Glomerular visceral epithelial cell (primary cell): ENCODE data around the gene RBM33.
"Not testable (repeated sequence)": the region's sequence is repeated elsewhere in the genome, so short reads cannot be mapped to it uniquely, and the experiment has no call there.

Experiments used
- DNase-seq: peaks from one replicate; pipeline ENCODE4 v3.0.0-alpha.2; 2016; ENCODE audit errors: extremely low spot score

Gene RBM33

DNA sequence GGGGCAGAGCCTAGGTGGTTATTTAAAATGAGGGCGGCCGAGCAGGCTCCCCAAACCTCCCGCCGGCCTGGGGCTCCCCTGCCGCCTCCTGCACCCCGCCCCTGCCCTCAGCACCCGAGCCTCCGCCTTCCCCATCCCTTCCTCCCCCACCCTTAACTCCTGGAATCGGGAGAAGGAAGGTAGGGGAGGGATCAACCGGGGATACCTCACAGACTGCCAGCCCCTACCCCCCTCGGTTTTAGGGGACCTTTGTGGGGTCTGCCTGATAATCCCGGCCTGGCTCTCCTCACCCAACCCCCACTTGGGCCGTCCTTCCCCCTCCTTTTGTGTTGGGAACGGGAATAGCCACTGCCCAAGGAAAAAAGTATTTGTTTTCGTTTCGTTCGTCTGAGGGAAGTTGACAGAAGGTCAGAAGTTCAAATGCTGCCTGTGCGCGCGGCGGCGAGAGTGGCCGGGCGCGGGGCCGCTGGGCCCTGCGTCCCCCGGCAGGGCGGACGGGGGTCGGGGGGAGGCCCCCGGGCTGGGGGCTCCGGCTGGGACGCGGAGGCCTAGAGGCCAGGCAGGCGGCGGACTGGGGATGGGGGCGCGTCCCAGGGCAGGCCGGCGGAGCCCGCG is 165.0 kb downstream of the RBM33 start:
- no peak for DNase-seq

GRCh38 chr7:155809947-155810769 is 165.7 kb downstream of the RBM33 start:
- no peak for DNase-seq

- DNase-seq: no peak
Measured at GRCh38 chr7:155810770-155811559, 166.5 kb downstream of the RBM33 start.

DNA sequence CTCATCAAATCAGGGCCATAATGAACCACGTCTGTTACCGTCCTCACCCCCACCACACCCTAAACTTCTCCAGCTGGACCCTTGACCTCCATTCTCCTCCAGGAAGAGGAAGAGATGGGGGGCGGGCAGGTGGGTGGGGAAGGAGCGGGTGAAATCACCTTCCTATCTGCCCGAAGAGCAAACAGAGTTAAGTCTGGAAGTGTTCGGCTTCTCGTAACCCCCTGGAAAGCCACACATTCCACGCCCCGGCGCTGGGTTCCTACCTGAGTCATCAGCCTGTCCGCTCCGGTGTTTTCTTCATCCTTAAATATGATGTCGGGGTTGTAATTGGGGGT is 167.1 kb downstream of the RBM33 start:
- DNase-seq: no peak

DNA sequence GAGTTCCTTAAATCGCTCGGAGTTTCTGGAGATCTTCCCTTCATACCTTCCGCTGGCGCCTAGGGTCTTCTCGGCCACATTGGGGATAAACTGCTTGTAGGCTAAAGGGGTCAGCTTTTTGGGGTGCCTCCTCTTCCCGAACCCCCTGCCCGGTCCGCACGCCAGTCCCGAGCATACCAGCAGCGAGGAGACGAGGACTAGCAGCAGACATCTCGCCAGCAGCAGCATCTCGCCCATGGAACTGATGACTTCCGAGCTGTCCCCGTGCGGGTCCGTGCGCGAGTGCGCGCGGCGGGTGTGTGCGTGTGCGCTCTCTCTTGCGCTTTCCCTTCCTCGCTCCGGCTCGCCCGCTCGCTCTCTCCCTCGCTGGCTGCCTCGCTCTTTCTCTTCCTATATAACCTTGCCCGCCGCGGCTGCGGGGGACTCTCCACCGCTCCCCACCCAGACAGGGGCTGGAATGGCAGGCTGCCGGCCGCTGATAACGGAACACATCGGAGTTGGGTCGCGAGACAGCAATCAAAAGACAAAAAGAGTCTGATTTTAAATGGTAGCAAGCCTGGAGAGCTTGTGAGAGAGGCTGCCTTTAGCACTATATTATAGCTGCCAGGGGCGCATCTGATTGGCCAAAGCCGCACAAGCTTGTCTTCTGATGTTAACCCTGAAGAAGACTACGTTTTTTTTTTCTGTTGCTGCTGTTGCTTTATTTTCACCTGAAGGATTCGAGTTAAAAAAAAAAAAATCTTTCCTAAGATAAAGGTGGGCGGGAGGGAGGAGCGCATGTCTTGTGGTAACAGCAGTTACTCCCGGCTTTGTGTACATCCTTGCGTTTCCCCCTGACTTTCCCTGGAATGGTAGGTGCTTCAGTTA is 167.7 kb downstream of the RBM33 start, which contains the start of gene SHH:
Gene SHH (minus strand): TSS at position 569 of the 867 bp plus-strand sequence. CDS start 341 bp downstream, at position 228.
- no peak for DNase-seq

- no peak for DNase-seq
Measured at GRCh38 chr7:155813125-155813524, 168.7 kb downstream of the RBM33 start.

DNA sequence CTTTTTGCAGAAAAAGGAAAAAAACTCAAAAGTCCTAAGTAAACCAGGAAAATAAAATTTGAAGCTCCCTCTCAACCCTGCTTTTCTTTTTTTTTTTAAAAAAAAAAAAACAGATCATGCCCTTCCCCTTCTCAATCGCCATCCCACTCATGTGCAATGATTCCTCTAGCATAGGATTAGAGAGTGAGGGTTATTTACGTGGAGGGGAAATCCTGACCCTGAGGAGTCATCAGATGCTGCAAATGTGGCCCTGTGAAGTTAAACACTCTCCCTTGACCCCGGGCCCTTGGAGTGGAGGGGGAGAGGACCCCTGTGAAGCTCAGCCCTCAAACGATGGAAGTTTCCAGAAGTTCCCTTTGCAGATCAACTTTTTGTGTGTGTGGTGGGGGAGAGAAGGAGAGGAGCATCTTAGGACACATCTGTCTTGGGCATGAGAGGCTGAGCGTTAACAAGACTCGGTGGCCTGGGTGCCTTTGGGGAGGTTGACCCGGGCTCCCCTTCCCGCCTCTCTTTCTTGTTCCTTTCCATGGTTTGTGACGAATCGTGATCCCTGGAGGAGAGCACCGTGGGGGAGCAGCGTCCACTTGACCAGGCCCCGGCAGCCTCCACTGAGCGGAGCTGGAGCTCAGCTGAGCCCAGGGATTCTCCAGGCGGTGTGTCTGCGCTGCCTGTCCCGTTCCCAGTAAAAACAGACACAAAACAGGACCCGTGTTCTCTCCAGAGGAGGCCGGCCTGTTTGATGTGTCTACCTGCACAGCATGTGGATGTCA is 169.3 kb downstream of the RBM33 start:
- no peak for DNase-seq

DNA sequence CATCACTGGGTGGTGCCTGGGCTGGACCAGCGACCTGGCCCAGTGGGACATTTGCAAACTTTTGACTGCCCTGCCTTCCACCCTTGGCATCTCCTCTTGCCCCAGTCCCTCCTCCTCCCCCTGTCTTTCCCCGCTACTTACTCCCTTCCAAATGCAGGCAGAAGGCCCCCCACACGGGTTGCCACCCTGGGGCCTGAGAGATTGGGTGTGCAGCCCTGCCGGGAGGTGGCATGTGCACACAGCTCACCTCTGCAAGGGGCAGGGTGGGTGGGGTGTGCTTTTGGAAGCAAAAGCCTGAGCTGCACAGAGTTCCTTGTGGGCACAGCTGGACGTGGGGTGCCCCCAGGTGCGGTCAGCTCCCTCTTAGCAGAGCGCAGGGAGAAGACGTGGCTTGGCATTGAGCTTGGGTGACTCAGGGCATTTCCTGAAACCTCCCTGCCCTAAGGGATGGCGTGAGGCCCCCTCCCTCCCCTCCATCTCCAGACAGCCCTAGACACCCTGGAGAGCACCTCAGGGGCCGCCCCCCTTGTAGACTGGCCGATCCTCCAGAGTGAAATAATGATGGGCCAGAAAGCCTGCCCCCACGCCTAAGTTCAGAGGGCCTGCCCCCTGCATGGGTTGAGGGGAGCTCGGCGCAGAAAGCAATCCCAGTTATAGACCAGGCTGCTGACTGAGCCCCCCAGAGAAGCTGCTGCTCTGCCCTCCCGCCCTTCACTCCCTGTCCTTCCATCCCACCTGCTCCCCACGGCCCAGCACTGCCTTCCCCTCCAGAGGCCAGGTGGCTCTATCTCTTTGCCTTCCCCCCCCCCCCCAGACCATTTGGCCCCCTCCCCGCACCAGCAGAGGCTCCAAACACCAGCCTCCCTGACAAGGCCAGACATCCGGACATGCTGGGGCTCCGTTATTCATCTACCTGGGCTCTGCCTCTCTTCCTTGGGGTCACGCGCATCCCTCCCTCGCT is 170.1 kb downstream of the RBM33 start:
- peak; percentile 37 for DNase-seq

DNA sequence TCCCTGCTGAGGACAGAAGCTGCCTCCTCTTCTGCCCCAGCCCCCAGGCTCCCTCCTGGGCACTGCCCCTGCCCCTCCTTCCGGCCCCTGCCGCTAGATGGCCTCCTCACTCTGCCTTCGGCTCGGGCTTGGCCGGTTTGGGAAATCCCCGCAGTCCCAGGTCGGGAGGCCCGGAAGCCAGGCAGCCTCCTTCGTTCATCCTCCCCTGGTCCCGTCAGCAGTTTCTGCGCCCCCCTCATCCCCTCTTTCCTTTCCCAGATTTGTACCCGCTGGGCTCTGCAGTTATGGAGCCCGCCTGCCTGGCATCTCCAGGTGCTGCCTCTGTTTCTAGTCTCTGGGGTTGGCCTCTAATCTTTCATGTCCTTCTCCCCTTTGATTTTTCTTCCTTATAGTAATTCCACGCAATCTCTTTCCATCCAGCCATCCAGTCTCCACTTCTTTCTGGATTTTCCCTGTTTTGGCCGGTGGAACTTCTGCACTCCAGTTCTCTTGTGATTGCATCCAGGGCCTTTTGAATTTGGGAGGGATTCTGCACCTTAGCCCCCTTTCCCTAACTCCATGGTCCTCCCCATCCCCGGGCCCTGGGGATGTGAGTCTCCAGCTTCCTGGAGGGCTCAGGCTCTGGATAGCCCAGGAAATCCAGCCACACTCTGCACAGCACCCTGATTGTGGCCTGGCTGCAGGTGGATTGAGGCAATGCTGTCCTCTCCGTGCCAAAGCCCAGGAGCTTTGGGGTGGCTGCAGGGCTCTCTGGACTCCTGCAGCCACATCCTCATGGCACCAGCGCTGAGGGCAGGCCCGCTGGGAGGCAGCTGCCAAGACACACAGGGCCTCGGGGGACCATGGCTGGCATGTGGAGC is 171.1 kb downstream of the RBM33 start:
- peak; percentile 68 for DNase-seq

DNA sequence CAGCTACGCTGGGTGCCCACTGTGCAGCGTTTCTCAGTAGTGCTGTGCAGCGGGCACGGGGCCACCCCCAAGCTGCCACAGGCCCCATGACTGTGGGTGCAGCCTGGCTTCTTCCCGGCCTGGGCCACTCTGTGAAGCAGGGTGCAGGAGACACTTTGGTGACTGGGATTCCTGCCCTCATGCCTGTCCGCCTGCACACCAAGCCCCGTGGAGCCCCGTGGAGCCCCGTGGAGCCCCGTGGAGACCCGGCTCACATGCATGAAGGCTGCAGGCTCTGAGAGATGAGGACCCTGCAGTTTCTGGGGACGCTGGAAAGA is 171.7 kb downstream of the RBM33 start:
- no peak for DNase-seq

- DNase-seq: no peak
Measured at GRCh38 chr7:155816996-155817395, 172.5 kb downstream of the RBM33 start.

- DNase-seq: not testable (repeated sequence)
Measured at GRCh38 chr7:155817515-155817914, 173.1 kb downstream of the RBM33 start.

GRCh38 chr7:155818154-155818819 is 173.8 kb downstream of the RBM33 start:
- no peak for DNase-seq

- no peak for DNase-seq
Measured at GRCh38 chr7:155818820-155819168, 174.3 kb downstream of the RBM33 start.

DNA sequence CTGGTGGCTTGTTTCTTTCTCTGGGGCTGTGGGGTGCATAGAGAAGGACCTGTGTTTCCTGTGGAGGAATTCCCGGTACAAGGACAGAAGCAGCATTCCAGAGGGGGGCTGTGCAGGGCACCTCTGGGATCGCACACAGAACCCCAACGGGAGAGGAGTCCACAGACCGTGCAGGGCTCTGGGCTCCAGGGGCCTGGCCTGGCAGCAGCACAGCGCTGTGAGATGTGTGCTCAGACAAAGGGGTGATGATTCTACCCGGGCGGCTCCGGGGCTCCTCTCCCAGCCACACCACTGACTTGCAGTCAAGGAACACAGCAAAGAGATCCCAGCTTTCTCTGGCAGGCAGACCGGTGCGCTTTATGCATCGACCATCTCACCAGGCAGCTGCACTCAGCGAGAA is 174.7 kb downstream of the RBM33 start:
- no peak for DNase-seq

DNA sequence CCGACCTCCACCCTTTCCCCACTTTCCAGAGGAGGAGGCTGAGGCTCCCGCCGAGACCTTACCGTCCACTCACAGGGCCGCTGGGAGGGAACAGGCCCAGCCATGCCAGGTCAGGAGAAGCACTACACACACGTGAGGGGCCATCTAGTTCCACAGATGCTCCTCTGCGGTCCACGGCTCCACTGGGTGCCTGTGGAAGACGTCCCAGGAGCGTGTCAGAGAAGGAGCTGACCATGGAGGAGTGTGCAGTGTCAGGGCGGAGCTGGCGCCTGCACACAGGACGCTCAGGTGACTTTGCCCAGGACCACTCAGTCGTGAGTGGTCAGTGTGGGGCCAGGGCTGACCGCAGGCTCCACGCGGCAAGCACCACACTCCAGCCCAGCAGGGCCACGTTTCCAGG is 175.8 kb downstream of the RBM33 start:
- DNase-seq: no peak

GRCh38 chr7:155820788-155821187 is 176.3 kb downstream of the RBM33 start:
- DNase-seq: no peak

DNA sequence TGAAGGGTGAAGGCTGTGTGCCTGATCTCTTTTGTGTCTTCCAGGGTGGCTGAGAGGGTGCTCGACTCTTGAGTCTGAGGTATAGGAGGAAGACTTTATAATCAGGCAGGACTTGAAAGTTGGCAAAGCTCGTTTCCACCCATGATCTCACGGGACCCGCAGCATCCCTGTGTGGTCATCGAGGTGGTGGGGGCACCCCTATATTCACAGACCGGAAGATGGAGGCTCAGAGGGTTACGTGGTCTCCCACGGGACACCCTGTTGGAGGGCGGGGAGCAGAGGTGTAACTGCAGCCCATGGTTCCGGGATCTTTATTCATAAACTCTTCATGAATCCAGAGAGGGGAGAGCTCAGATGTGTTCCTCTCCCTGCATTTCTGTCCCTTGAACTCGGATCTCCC is 177.4 kb downstream of the RBM33 start:
- no peak for DNase-seq
